Fibroblast of upper back skin (primary cell): ENCODE data around the gene DNAJB9.
"Not testable (repeated sequence)": the region's sequence is repeated elsewhere in the genome, so short reads cannot be mapped to it uniquely, and the experiment has no call there.

ENCODE experiments used
- DNase-seq: peaks from one replicate; pipeline ENCODE4 v3.0.0-alpha.2; 2013

Gene DNAJB9

GRCh38 chr7:108569381-108570145 lies at the start of gene DNAJB9, which contains the start of gene THAP5:
TSS of gene DNAJB9 (plus strand) at chr7:108569874. CDS start at chr7:108571727, 1,853 bp downstream.
TSS of gene THAP5 (minus strand) at chr7:108569706. CDS start at chr7:108569569, 137 bp downstream.
- peak; percentile 99 for DNase-seq

GRCh38 chr7:108522780-108523179 lies 46.9 kb upstream of the DNAJB9 start:
- no peak for DNase-seq

DNA sequence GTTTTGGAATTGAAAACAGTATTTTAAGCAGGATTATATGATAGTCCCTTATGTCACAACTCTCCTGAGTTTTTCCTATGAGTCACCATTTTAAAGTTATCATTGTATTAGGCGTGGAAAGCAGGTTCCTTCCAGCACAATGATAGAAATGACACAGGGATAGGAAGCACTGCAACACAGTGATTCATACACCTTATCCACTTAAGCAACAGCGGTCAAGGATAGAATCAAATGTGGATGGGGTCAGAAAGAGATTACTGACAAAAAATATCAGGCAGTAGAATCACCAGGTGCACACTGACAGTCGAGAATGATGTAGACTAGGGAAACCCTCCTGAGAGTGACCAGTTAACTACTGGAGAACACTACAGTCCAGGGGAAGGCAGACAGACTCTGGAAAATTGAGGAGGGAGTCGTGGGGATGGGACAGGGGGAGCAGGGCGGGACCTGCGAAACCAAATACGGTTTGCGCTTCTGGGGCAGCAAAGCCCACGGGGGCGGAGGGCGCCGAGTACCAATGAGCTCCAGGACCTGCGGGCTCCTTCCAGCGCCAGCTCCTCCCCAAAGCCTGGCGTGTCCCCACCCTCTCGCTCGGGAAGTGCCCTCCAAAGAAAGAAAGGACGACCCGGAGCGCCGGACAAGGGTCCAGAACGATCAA lies 44.2 kb upstream of the DNAJB9 start:
- DNase-seq, result peak; percentile 78

DNA sequence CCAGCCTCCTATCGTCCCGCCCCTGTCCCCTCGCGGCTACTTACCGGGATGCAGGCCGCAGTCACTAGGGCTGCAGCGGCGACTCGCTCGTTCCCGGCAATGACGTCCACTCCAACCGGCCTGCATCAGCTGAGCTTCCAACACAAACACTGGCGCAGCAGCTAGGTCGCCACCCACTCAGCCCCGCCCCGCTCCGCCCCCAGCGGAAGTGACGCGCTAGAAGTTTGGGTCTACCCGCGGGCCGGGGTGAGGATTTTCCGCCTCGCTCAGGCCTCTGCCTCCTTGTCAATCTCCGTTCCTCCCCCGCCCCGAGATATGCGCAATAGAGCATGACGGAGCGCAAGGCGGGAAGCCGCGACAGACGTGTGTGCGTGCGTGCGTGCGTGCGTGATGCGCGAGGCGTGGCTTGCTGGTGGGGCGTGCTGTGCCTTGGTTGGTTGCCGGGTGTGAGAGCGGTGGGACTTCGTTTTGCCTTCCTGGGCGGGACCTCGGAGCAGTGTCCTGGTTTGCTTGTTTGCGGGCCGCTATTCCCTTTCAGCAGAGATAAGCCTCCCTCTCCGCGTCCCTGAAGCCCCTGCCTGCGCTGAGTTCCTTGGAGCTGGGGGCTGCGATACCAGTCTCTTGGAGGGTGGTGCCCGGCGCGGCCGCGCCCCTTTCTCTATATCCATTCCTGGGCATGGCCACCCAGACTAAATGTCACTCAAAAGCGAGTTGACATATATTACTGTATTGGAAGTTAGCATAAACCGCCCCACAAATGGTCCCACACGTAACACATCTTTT lies 43.5 kb upstream of the DNAJB9 start, which contains the start of gene PNPLA8:
PNPLA8 (minus strand) TSS at position 151 of the 783 bp plus-strand sequence. CDS start 10,644 bp downstream, outside the sequence.
- peak; percentile 100 for DNase-seq

DNA sequence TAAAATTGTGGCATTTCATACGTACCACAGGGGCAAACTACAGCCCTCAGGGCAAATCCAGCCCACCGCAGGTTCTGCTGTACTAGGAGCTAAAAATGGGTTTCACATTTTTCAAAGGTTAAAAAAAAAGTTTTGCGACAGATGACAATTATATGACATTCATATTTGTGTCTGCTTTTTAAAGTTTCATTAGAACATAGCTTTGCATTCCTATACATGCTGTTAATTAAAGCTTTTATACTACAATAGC lies 43.0 kb upstream of the DNAJB9 start:
- no peak for DNase-seq

DNA sequence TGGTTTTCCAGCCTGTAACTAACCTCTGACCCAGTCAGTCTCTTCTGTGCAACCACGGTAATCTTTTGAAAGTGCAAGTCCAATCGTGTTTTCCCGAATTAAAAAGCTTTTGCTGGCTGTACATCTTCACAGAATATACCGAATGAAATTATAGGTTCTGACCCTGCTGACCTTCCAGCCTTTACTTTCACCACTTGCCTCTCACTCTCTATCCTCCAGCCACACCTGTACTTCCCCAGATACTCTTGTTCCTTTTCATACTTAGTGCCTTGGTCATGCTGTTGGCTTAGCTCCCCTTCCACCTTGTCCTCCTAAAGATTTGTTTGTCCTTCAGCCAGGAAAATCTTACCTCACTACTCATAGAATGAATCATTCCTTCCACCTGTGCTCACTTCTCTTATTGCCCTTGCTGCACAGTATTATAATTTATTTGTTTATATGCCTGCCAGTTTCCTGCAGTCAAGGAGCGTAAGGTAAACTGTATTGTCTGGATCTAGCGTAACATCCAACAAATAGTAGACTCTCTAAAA lies 41.4 kb upstream of the DNAJB9 start:
- DNase-seq, result no peak

DNA sequence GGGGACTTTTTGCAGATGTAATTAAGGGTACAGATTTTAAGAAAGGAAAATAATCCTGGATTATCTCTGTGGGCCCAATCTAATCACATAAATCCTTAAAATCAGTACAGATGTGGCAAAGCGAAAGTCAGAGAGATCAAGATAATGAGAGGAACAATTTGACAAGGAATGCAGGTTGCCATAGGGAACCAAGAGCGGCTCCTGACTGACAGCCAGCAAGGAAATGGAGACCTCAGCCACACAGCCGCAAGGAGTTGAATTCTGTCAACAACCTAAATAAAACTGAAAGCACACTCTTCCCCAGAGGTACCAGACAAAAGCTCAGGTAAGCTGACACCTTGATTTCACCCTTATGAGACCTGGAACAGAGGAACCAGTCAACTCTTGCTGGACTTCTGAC lies 40.3 kb upstream of the DNAJB9 start:
- DNase-seq, result no peak

DNA sequence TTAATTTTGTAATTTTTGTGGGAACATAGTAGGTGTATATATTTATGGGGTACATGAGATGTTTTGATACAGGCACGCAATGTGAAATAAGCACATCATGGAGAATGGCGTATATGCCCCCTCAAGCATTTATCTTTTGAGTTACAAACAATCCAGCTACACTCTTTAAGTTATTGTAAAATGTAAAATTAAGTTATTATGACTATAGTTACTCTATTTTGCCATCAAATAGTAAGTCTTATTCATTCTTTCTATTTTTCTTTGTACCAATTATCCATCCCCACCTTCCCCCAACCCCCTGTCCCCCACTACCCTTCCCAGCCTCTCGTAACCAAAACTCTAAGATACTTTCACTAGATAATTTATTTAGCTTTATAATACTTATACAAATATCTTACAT lies 36.0 kb upstream of the DNAJB9 start:
- no peak for DNase-seq

DNA sequence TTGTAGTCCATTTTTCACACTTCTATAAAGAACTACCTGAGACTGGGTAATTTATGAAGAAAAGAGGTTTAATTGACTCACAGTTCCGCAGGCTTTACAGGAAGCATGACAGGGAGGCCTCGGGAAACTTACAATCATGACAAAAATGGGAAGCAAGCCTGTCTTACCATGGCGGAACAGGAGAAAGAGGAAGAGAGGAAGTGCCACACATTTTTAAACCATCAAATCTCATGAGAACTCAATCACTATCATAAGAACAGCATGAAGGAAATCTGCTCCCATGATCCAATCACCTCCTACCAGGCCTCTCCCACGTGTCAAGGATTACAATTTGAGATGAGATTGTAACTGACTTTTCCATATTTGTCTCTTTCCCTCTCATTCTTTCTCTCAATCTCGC lies 34.4 kb upstream of the DNAJB9 start:
- DNase-seq, result no peak

DNA sequence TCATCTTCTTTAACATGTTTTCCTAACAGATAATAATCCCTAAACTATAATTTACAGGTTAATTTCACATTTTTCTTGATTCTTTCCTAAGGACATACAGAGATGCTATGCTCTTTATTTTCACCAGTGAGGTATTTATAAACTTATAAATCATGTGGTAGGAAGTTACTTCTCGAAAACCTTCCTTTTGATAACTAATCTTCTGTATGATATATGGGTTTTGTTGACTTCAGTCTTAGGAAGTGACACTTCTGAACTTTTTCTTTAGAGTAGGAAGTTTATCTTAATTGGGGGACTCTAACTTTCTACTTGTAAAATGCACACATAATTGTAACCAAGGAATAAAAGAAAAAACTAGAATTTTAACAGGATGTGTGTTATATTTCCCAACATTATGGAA lies 33.9 kb upstream of the DNAJB9 start:
- DNase-seq, result no peak

DNA sequence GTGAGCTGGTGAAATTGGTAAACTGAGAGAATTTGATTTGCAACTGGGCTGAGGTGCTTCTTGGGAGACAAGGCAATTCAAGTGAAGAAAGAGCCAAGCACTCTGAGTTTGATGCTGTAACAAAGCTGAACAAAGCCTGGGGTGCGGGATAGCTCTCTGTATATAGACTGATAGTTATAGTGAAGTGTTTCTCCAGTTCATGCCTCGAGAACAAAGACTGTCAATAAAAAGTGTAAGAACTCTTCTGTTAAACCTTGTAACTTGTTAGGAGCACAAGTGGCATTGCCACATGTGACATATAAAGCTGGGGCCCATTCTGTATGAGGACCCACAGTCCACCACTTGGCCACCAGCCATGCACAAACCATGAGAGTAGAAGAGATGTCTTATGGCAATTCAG lies 32.4 kb upstream of the DNAJB9 start:
- DNase-seq, result no peak

- not testable (repeated sequence) for DNase-seq
Measured at GRCh38 chr7:108538236-108538635, 31.4 kb upstream of the DNAJB9 start.

DNA sequence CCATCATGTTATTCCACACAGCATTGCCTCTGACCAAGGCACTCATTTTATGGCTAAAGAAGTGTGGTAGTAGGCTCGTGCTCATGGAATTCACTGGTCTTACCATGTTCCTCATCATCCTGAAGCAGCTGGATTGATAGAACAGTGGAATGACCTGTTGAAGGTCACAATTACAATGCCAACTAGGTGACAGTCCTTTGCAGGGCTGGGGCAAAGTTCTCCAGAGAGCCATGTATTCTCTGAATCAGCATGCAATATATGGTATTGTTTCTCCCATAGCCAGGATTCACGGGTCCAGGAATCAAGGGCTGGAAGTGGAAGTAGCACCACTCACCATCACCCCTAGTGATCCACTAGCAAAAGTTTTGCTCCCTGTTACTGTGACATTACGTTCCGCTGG lies 31.0 kb upstream of the DNAJB9 start:
- not testable (repeated sequence) for DNase-seq

GRCh38 chr7:108541478-108541877 lies 28.2 kb upstream of the DNAJB9 start:
- DNase-seq, result no peak

DNA sequence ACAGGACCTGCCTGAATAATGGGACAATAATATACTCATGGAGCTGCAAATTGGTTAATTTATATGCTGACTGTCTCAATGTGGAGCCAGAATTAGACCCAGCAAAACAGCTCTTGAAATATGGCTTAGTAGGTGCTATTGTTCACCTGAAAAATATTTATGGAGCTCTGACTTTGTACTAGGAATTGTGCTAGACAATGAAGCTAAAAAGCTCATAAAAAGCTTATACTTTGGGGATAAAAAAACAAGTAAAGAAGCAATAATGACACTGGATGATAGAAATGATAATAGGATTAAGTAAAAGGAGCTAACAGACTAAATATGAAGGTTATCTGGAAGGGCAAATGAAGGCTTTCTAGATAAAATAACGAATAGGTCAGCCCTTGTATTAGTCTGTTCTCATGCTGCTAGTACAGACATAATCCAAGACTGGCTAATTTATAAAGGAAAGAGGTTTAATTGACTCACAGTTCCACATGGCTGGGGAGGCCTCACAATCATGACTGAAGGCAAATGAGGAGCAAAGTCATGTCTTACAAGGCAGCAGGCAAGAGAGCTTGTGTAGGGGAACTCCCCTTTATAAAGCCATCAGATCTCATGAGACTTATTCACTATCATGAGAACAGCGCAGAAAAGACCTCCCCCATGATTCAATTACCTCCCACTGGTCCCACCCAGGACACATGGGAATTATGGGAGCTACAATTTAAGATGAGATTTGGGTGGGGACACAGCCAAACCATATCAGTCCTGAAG lies 21.4 kb upstream of the DNAJB9 start:
- not testable (repeated sequence) for DNase-seq

- DNase-seq, result not testable (repeated sequence)
Measured at GRCh38 chr7:108556665-108557064, 13.0 kb upstream of the DNAJB9 start.

DNA sequence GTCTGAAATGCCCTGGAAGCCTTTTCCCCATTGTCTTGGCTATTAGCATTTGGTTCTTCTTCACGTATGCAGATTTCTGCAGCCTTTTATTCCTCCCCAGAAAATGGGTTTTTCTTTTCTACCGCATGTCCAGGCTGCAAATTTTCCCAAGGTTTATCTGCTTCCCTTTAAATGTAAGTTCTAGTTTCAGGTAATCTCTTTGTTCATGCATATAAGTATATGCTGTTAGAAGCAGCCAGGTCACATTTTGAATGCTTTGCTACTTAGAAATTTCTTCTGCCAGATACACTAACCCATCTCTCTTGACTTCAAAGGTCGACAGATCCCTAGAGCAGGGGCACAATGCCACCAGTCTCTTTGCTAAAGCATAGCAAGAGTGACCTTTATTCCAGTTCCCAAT lies 12.5 kb upstream of the DNAJB9 start:
- no peak for DNase-seq

DNA sequence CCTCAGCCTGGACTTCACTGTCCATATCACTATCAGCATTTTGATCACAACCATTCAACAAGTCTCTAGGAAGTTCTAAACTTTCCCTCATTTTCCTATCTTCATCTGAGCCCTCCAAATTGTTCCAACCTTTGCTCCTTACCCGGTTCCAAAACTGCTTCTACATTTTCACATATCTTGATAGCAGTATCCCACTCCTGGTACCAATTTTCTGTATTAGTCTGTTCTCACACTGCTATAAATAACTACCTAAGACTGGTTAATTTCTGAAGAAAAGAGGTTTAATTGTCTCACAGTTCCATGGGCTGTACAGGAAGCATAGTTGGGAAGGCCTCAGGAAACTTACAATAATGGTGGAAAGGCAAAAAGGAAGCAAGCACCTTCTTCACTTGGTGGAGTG lies 12.1 kb upstream of the DNAJB9 start:
- DNase-seq, result no peak

DNA sequence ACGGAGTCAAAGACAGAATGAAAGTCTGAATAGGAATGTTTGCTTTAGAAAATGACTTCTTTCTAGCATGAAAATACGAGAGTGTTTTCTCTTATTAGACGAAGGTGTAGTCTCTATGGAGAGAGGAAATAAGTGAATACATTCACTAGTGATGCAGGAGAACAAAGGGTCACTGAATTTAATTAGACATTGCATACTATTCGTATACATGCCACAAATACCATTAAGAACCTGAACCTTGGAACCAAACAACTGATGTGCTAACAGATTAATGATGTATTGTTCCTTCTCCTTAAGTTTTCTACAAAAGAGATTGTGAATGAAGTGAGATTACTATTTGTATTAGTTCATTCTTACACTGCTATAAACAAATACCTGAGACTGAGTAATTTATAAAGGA lies 10.4 kb upstream of the DNAJB9 start:
- no peak for DNase-seq

DNA sequence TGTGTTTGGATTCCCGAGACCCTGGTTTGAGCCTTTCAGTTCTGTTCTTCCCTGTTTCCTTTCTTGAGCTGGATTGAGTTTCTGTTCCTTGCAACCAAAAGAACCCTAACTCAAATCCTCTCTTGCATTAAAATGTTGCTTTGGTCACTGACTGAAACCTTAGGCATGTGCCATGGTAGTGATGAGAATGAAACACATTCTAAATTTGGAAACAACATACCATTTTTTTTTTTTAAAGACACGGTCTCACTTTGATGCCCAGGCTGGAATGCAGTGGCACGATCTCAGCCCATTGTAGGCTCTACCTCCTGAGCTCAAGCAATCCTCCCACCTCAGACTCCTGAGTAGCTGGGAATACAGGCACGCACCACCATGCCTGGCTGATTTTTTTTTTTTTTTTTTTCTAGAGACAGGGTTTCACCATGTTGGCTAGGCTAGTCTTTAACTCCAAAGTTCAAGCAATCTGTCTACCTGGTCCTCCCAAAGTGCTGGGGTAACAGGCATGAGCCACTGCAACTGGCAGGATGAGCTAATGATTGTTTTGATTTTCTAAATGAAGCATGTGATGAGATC lies 8.5 kb upstream of the DNAJB9 start:
- DNase-seq, result peak; percentile 27

- no peak for DNase-seq
Measured at GRCh38 chr7:108565987-108566386, 3.7 kb upstream of the DNAJB9 start.

- no peak for DNase-seq
Measured at GRCh38 chr7:108568801-108569380, 783 bp upstream of the DNAJB9 start.
